HG03064 (cell line): ENCODE measurements around the gene TRIM33.

Experiments used
- ATAC-seq: cut with Tn5 transposase; IDR thresholded peaks from one replicate; pipeline ENCODE4 v1.9.1; 2021; ENCODE audit warnings: low read depth; ENCODE audit not compliant: unreplicated experiment

TRIM33 gene

DNA sequence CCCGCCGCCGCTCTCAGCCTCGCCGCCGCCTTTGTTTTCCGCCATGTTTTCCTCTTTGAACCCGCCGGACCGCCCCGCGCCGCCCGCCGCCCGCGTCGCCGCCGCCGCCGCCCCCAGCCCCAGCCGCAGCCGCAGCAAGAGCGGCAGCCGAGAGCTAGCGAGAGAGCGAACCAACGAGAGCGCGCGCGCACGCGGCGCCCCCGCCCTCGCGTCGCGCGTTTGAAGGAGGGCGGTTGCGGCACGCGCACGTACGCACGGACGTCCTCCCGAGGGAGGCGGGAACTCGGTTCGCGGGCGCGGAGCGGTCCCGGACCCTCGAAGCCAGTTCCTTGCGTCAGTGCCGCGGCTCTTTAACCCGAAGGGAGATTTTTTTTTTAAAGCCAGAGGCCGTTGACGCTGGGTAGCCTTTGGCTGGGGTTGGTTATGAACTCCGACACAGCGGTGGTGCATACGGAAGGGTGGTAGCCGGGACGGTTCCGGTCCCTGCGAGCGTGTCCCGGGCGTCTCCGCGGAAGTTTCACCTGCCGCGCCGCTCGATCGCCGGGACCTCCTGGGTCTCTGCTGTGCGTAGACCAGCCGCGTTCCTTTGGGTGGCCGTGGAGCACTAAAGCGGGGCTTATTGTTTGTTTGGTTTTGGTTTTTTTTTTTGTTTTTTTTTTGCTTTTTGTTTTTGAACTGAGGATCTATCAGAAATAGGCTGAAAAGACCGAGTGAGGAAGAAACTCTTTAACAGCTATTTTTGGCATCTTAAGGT is at the start of gene TRIM33:
Gene TRIM33 (minus strand): TSS at position 172 of the 754 bp plus-strand sequence. CDS start 127 bp downstream, at position 45.
- ATAC-seq: peak; percentile 73

DNA sequence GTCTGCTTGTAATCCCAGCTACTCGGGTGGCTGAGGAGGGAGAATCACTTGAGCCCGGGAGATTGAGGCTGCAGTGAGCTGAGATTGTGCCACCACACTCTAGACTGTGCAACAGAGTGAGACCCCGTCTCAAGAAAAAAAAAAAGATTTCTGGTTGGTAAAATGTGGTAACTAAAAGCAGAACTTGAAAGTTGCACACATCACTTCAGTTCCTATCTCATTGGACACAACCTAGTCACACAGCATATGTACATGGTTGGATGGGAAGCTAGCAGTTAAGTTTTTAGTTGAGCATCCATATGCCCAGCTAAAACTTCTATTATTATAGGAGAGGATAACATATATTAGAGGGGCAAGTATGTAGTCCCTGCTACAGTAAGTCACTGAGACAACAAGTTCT is 48.4 kb upstream of the TRIM33 start:
- ATAC-seq: no peak

DNA sequence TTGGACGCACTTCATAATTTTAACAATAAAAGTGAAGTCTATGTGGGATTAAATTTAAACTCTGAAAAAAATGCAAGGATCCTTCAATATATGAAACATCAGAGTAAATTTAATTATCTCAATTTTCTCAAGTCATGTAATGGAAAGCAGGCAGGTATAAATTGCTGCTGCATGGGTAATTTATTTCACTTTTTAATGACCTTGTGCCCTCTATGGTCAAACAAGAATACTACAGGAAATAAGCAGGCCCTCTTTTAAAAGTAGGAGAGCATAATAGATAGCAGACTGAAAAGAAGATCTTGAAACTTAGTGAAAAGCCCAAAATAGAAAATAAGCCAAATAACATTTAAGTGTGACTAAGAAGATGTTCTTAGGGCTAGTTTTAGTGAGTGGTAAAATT is 47.5 kb upstream of the TRIM33 start:
- no peak for ATAC-seq

DNA sequence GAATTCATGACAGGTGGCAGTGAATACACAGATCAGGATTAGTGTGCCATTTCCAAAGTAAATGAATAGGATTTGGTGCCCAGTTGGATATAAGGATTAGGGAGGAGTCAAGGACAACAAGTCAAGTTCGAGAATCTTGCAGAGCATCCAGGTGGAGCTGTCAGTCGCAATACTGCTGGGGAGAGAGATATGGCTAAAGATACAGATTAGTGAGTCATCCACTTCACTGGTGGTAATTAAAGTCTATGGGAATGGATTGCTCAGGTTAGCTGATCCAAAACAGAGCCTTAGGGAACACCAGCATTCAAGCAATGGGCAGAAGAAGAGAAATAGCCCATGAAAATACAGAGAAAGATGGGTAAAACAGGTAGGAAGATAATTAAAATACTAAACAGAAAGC is 43.6 kb upstream of the TRIM33 start:
- no peak for ATAC-seq

DNA sequence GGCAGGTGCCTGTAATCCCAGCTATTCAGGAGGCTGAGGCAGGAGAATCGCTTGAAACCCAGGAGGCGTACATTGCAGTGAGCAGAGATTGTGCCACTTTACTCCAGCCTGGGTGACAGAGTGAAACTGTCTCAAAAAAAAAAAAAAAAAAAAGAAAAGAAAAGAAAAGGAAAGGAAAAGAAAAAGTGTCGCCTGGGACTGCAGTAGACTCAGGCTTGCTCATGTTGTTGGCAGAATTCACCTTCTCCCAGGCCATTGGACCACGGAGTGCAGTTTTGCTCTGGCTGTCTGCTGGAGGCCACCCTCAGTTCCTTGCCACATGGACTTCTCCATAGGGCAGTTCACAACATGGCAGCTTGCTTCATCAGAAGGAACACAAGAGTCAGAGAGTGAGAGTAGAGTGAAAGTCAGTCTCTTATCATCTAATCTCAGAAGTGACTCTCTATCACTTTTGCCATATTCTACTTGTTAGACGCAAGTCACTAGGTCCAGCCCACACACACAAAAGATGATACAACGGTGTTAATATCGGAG is 41.2 kb upstream of the TRIM33 start:
- ATAC-seq: no peak

DNA sequence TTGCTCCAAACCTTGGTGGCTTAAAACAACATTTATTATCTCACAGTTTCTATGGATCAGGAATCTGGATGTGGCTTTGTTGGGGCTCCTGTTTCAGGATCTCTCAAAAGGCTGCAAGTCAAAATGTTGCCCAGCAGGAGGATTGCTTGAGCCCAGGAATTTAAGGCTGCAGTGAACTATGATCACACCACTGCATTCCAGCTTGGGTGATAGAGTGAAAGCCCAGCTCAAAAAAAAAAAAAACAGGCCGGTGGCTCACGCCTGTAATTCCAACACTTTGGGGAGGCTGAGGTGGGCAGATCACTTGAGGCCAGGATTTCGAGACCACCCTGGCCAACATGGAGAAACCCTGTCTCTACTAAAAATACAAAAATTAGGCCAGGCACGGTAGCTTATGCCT is 40.4 kb upstream of the TRIM33 start:
- no peak for ATAC-seq

DNA sequence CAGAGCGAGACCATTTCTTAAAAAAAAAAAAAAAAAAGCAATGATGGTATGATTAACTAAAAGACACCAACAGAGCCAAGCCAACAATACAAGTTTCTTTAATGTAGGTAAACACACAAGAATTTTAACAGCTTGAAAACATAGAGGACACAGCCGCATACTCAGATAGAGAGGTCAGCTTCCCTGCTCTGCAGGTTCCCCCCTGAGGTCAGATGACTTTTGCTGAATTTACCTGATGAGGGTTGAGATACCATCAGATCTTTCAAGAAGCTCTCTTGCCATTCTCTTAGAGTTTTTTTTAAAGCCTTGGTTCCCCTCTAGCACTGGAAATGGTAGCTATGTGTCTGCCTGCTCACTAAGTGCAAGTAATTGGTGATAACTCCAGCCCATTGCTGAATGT is 39.3 kb upstream of the TRIM33 start:
- no peak for ATAC-seq

DNA sequence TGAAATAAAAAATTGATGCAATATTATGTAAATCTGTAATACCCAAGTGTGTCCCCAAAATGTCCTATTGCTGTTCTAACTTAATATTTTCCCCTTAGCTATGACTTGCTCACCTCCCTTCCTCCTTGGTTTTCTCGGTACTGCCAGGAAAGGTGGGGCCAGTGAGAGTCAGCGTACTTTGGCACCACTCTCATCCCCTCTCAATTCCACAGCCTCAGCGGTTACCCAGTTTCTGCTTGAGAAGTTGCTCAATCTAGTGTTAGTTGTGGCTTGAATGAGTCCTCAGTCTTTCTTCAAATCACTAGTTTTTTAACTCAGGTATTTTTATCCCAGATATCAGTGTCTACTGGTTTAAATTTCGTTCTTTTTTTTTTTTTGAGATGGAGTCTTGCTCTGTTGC is 38.1 kb upstream of the TRIM33 start:
- no peak for ATAC-seq

DNA sequence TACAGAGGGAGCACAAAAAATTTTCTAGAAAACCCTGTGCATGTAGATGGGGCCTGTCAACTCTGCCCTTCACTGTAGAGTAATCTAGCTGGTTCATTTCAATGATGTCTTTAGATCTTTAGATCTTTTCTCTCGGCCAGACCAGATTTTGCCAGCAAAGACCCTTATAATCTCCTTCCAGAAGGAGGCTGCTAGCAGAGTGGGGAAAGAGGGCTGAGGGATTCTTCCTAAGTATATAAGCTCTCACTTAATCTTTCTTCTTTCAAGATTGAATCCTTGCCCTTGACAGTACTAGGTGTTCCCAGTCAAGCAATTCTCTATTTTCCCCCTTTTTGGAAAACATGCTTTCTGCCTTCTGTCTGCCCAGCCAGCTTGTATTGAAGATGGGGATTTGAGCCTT is 36.1 kb upstream of the TRIM33 start:
- no peak for ATAC-seq

DNA sequence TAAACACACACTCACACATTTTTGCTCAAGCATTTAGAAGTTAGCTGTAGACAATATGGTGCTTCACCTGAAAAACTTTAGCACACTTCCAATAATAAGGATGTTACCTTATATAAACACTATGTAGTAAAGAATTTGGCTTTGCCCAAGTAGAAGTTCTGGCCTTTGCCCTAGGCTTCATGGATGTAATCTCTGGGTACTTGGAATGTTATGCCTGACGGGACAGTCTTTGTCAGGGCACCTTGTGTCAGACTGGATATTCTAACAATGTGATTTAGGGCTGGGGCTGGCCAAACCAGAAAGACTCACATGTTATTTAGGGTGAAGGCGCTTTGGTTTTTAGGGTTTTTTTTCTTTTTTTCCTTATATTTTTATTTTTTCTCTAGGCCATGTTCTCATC is 34.8 kb upstream of the TRIM33 start:
- ATAC-seq: no peak

DNA sequence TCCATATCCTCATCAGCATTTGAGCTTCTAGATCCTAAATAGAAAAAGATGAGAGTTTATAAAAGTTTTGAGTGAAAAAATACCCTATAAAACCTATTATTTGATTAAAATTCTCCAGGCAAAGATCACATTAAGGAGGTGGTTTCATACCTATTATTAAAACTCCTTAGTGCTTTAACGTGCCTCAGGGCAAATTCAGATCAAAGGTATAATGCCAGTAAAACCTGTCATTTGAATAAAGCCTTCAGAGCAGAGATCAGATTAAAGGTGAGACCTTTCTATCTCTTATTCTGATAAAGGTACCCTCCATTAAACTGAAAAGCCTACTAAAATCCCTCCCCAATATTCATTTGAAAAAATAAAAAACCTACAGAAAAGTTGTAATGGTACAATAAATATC is 34.3 kb upstream of the TRIM33 start:
- ATAC-seq: no peak

DNA sequence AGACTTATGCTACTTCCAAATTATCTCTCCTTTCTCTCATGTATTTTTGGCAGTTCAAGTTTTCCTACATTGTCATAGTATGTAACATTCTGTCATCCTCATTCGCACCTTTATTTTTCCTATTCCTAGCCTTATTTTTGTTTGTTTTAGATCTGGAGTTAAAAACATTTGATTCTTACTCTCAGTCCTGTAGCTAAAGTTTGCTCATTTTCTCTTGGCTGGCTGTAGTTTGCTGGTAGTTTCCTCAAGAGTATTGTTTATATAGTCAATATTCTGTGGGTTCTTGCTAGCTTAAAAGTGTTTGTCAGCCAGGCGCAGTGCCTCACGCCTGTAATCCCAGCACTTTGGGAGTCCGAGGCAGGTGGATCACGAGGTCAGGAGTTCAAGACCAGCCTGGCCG is 29.8 kb upstream of the TRIM33 start:
- ATAC-seq: no peak

DNA sequence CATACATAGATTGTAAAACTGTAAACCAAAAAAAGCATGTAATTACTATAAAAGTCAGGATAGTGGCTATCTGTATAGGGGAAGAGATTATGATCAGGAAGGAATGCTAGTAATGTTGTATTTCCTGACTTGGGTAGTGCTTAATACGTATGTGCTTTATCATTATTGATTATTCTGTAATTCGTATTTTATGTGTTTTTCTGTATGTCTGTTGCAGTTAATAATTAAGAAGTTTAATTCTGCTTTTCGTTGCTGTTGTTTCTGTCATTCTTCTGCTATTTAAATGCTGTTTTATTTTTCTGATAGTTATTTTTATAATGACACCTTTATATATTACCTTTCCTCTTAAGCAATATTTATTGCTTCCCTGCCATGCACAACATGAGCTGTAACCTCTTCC is 29.3 kb upstream of the TRIM33 start:
- no peak for ATAC-seq

DNA sequence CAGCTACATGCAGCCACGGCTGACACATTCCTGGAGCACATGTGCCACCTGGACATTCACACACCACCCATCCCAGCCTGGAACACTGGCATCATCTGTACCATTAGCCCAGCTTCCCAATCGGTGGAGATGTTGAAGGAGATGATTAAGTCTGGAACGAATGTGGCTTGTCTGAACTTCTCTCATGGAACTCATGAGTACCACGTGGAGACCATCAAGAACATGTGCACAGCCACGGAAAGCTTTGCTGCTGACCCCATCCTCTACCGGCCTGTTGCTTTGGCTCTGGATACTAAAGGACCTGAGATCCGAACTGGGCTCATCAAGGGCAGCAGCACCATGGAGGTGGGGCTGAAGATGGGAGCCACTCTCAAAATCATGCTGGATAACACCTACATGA is 25.0 kb upstream of the TRIM33 start:
- ATAC-seq: no peak

DNA sequence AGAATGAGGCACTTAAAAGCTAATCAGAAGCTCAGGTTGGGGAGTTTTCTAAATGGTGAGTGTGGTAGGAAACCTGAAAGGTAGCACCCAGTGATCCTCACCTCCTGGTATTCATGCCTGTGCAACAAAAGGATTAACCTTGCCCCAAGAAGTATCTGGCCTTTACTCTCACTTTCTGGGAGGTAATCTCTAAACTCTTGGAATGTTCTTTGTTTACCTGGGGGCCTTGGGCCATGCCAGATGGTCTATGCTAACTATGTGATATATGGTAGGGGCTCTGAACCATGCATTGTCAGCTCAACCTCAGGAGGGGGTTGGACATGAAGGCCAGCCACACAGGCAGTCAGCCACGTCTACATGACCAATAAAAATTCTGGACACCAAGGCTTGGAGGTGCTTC is 24.4 kb upstream of the TRIM33 start:
- ATAC-seq: no peak

DNA sequence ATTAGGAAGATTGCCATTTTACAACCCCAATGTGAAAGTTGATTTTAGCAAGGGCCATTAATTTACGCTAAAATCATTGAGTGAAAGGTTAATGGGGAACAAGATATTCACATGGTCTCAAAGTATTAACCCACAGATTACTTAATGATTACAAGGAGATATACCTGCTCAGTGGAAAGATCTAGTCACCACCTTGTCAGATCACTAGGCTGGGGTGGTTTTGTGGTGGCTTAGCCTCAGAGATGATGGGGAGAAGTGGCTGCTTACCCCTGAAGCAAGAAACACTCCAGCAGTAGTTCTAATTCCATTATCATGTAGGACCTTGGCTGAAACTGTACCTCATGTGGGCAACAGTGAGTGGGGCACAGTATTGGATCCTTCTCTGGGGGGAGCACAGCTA is 20.1 kb upstream of the TRIM33 start:
- no peak for ATAC-seq

DNA sequence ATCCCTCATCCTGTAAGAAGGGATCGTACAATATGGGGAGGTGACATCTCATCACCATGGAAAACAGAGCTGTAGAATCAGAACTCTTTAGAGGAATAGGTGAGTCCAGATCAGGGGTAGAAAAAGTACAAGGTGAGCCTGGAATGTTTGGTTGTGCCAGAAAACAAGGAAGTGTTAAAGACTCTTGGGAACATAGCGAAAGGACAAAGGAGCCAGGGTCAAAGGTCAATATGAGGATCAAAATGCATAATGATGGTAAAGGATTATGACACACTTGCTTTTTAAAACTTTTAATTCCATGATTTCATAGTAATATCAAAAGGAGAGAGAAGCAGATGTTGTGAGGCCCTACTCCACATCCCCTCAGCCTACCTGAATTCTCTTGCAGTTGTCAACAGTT is 19.2 kb upstream of the TRIM33 start:
- no peak for ATAC-seq

DNA sequence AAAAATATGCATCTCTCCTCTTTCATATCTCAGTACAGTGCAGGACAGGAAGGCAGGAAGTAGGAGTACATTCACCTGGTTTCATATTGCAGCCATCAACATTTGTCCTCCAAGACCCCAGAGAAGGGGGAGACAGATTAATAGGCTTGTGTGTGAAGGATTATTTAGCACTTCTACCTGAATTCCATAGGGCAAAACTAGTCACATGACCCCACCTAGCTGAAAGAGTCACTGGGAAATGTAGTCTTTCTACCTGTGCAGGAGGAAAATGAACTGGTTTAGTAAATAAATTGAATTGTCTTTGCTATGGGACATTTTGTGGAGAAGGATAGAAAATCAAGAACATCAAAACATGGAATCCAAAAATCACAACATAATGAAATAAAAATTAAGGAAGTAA is 13.9 kb upstream of the TRIM33 start:
- ATAC-seq: no peak

DNA sequence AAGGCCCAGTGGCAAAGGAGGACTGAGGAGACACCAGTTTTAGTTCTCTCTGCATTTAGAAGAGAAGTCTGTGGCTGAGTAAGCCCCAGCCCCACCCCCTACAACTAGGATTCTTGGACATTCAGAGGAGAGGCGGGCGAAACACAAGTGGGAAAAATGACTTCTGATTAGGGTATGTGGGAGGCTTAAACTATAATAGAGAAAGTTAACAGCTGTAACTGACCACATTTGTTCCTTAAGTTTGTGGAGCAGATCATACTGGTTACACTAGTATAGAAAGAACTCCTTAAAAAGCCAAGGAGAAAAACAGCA is 11.2 kb upstream of the TRIM33 start:
- ATAC-seq: no peak

DNA sequence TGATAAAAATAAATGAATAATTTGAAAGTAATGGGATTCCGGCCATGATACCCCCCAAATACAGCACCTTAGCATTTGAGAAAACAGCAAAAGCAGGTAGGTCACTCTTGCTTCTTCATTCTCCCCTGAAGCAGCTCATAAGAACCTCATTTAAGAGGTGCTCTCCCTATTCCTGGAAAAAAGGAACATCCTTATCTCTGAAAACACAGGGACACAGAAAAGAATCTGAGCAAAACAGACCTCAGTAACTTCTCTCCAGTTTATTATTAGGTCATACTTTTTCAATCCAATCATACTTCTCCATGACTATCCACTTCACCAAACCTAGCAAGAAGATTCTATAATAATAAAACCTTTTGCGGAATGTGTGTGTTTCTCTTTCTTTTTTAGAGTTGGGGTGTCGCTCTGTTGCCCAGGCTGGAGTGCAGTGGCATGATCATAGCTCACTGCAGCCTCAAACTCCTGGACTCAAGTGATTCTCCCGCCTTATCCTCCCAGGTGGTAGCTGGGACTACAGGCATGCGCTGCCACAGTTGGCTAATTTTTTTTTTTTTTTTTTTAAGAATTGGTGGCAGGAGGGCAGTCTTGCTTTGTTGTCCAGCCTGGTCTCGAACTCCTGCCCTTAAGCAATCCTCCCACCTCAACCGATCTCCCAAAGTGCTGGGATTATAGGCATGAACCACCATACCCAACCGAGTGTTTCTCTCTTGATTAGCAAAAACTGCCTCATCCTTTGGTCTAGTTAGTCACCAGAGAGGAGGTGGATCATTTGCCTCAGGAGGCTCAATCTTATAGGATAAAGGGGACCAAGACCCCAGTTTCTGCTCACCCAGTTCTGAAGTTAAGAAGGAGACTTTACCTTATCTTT is 10.6 kb upstream of the TRIM33 start:
- ATAC-seq: no peak

DNA sequence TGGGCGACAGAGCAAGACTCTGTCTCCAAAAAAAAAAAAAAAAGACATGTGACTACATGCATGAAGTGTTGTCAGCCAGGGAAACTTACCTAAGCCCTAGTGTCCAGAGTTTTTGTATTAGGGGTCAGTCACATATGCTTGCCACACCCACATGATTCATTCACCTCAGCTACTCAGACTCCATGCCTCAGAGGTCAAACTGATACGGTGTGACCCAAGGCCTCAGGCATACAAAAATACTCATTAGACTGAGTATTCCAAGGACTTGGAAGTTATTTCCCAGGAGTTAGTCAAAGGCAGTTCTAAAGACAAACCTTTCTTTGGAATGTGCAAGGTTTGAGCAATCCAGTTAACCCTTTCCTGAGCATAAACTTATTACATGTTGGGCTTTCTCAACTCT is 6.3 kb upstream of the TRIM33 start:
- ATAC-seq: no peak
